Mesothelial cell of epicardium (in vitro differentiated cells): ENCODE measurements around the gene ERC1. TPM values are rescaled to one million over a fixed set of nuclear protein-coding genes. Genes with fewer than 3 reads are reported as not detected.

Source experiments
- DNase-seq, 2 experiments: peaks; one replicate each; pipeline ENCODE4 v3.0.0; 2021; ENCODE audit warnings: low spot score in 2 of 2; ENCODE audit not compliant: unreplicated experiment in 2 of 2
- H3K27ac Mint-ChIP-seq: 2 replicates; pipeline ENCODE4 v1.8.0; 2021; ENCODE audit warnings: mixed read lengths
- H3K27me3 Mint-ChIP-seq: 2 replicates; pipeline ENCODE4 v1.8.0; 2021; ENCODE audit warnings: low read depth, mixed read lengths
- H3K36me3 Mint-ChIP-seq: 2 replicates; pipeline ENCODE4 v1.8.0; 2021; ENCODE audit warnings: mixed read lengths
- H3K4me1 Mint-ChIP-seq: 2 replicates; pipeline ENCODE4 v1.8.0; 2021; ENCODE audit warnings: mixed read lengths
- H3K4me3 Mint-ChIP-seq: 2 replicates; pipeline ENCODE4 v1.8.0; 2021; ENCODE audit warnings: mild to moderate bottlenecking, moderate library complexity, mixed read lengths
- H3K9me3 Mint-ChIP-seq: 2 replicates; pipeline ENCODE4 v1.8.0; 2021; ENCODE audit warnings: mixed read lengths
- CTCF ChIP-seq: fragments of 200-600 bp; sonication (generic); IDR thresholded peaks from one replicate; pipeline ENCODE4 v1.5.0; 2021; ENCODE audit warnings: antibody characterized with exemption; ENCODE audit not compliant: unreplicated experiment
- total RNA-seq: library from RNA; stranded (reverse); gene quantifications from 3 replicates; pipeline ENCODE4 v1.2.1, GENCODE V29; 2021

ERC1 gene
- total RNA-seq, 1 donor from 2014 or later = 66.1 TPM

DNA sequence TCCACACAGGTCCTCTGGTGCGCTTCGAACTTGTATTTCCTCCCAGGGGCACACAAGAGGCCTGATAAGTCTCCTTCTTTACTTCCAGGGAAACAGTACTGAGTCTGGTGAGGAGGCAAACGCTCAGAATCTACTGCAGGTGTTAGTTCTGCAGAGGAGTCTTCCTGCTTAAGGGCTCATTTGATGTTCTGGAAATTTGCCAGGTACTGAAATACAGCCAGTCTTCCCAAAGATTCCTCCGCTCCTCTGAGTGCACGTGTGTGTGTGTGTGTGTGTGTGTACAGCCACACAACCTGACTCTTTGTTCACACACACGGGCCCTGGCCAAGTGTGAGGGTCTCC lies 511.3 kb downstream of the ERC1 start:
- Mint-ChIP-seq H3K36me3 (peaks cover 3% of the 10 kb centered on the region), H3K9me3 (no peaks in the 10 kb centered on the region), H3K27ac (no peak overlapping the region), H3K27me3 (no peaks in the 10 kb centered on the region), H3K4me3 (no peak overlapping the region), H3K4me1 (peaks cover 8% of the 10 kb centered on the region)
- no peak for DNase-seq
- TF ChIP-seq CTCF = no peak

- Mint-ChIP-seq H3K4me3 (no peak overlapping the region), H3K9me3 (no peaks in the 10 kb centered on the region), H3K27ac (no peak overlapping the region), H3K4me1 (peaks cover 8% of the 10 kb centered on the region), H3K27me3 (no peaks in the 10 kb centered on the region), H3K36me3 (peaks cover 3% of the 10 kb centered on the region)
- no peak for DNase-seq
- TF ChIP-seq CTCF = no peak
Observed at GRCh38 chr12:1502831-1503230, 511.8 kb downstream of the ERC1 start.

GRCh38 chr12:1503281-1503711 lies 512.3 kb downstream of the ERC1 start:
- DNase-seq = no peak
- H3K27me3 Mint-ChIP-seq = no peaks in the 10 kb centered on the region
- no peaks in the 10 kb centered on the region for H3K36me3 Mint-ChIP-seq
- peaks cover 8% of the 10 kb centered on the region for H3K4me1 Mint-ChIP-seq
- no peaks in the 10 kb centered on the region for H3K9me3 Mint-ChIP-seq
- H3K4me3 Mint-ChIP-seq = no peak overlapping the region
- no peak for TF ChIP-seq CTCF
- no peak overlapping the region for H3K27ac Mint-ChIP-seq

- DNase-seq = no peak
- Mint-ChIP-seq H3K27ac (no peak overlapping the region), H3K4me1 (peaks cover 8% of the 10 kb centered on the region), H3K9me3 (no peaks in the 10 kb centered on the region), H3K4me3 (no peak overlapping the region), H3K36me3 (no peaks in the 10 kb centered on the region), H3K27me3 (no peaks in the 10 kb centered on the region)
- TF ChIP-seq CTCF = no peak
Observed at GRCh38 chr12:1504304-1504894, 513.4 kb downstream of the ERC1 start.

DNA sequence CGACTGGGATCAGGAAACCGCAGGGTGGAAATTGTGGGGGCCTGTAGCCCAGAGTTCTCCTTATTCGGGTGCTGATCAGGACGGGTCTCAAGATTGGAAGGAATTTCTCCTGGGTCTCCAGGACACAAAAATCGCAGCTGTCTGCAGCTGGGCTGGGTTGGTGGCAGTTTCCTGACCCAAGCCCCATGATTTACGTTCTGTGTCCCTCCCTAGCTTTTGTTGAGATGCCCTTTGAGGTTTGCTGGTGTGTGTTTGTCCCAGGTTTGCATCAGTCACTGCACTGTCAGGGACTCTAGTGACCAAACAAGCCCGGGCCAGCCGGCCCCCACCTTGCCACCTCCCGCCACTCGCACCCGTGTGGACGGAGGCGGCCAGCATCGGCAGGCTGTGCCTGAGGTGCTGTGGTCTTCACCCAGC lies 513.9 kb downstream of the ERC1 start:
- TF ChIP-seq CTCF = no peak
- H3K27ac Mint-ChIP-seq = no peak overlapping the region
- H3K9me3 Mint-ChIP-seq = no peaks in the 10 kb centered on the region
- peaks cover 8% of the 10 kb centered on the region for H3K4me1 Mint-ChIP-seq
- H3K4me3 Mint-ChIP-seq = no peak overlapping the region
- no peaks in the 10 kb centered on the region for H3K27me3 Mint-ChIP-seq
- no peaks in the 10 kb centered on the region for H3K36me3 Mint-ChIP-seq
- DNase-seq = no peak

- no peak overlapping the region for H3K4me3 Mint-ChIP-seq
- H3K27ac Mint-ChIP-seq = no peak overlapping the region
- no peaks in the 10 kb centered on the region for H3K27me3 Mint-ChIP-seq
Observed at GRCh38 chr12:1505576-1505975, 514.6 kb downstream of the ERC1 start.

More at GRCh38 chr12:1505576-1505975, 514.6 kb downstream of the ERC1 start:
- H3K9me3 Mint-ChIP-seq = no peaks in the 10 kb centered on the region
- no peaks in the 10 kb centered on the region for H3K36me3 Mint-ChIP-seq
- no peak for DNase-seq
- TF ChIP-seq CTCF = no peak
- H3K4me1 Mint-ChIP-seq = peaks cover 8% of the 10 kb centered on the region
